K562 (cell line): Measurements from ENCODE around the gene PAFAH1B1. TPM values are rescaled to one million over a fixed set of nuclear protein-coding genes. Genes with fewer than 3 reads are reported as not detected.

Source experiments
- ATAC-seq: fragments of 200-7000 bp; cut with Tn5 transposase; 3 replicates; pipeline ENCODE4 v1.9.1; 2020; ENCODE audit warnings: moderate library complexity
- BruUV-seq: library from RNA; stranded (reverse); fragments of 400-500 nt; replicated peaks from 2 replicates; lab custom pipeline; 2021; lab: Mats Ljungman, UMichigan
- CTCF ChIA-PET: fragments of 300-600 bp; formaldehyde crosslinking; extraction: SDS; loops from one replicate; lab custom pipeline; 2021; ENCODE audit warnings: low intra/inter-chr PET ratio; lab: Yijun Ruan, JAX
- POLR2A ChIA-PET: fragments of 300-600, 350-650 bp; sonication (Branson Sonifier 250); formaldehyde crosslinking; extraction: SDS; loops from one replicate; lab custom pipeline; 2021; ENCODE audit warnings: antibody characterized with exemption, inconsistent platforms; lab: Yijun Ruan, JAX
- DNase-seq, 4 experiments: peaks; one replicate each; pipeline versions ENCODE4 v3.0.0 to v3.0.0-alpha.2; 2011 to 2018; ENCODE audit warnings: low spot score in 3 of 4, mixed read lengths in 3 of 4; ENCODE audit errors: extremely low read depth in 1 of 4
- FAIRE-seq: peaks from 2 replicates; lab custom pipeline; 2011; peaks lifted over from hg19 to GRCh38; lab: Jason Lieb, UNC
- H2AFZ ChIP-seq: 2 replicates; pipeline ENCODE4 v1.6.0; 2011; ENCODE audit warnings: low read depth, low read length, control low read depth, inconsistent platforms
- H3K27ac ChIP-seq: fragments of 200-600 bp; 3 replicates; pipeline ENCODE4 v1.8.0; 2011; ENCODE audit warnings: low read depth, mild to moderate bottlenecking, control low read depth, inconsistent platforms, low read length, moderate library complexity, mixed read lengths; ENCODE audit errors: extremely low read depth
- H3K27me3 ChIP-seq, 2 experiments: fragments of 300-600 bp in 1 of 2; 2 replicates in 1 of 2; 3 replicates in 1 of 2; pipeline versions ENCODE4 v1.6.0 to v1.8.0; 2011; ENCODE audit warnings: inconsistent platforms in 2 of 2, low read length in 2 of 2, mild to moderate bottlenecking in 1 of 2, mixed read lengths in 1 of 2, moderate library complexity in 1 of 2; ENCODE audit not compliant: control insufficient read depth in 2 of 2, insufficient read depth in 2 of 2
- H3K36me3 ChIP-seq: fragments of 300-600 bp; 3 replicates; pipeline ENCODE4 v1.8.0; 2011; ENCODE audit warnings: mild to moderate bottlenecking, low read length, inconsistent platforms; ENCODE audit not compliant: control insufficient read depth, insufficient read depth
- H3K4me1 ChIP-seq, 2 experiments: fragments of 200-600 bp in 1 of 2; replicated peaks in 1 of 2; 2 replicates in 1 of 2; 3 replicates in 1 of 2; pipeline versions ENCODE4 v1.5.1 to v1.8.0; 2011; ENCODE audit warnings: inconsistent platforms in 2 of 2, low read length in 2 of 2, mild to moderate bottlenecking in 1 of 2, mixed read lengths in 1 of 2, moderate library complexity in 1 of 2; ENCODE audit not compliant: control insufficient read depth in 2 of 2, insufficient read depth in 2 of 2
- H3K4me2 ChIP-seq: 2 replicates; pipeline ENCODE4 v1.6.1; 2011; ENCODE audit warnings: low read length, control low read depth, inconsistent platforms, mixed read lengths; ENCODE audit not compliant: insufficient read depth
- H3K4me3 ChIP-seq: fragments of 200-600 bp; sonication (generic), shearing (Covaris generic); 2 replicates; pipeline ENCODE4 v1.5.1; 2016; ENCODE audit warnings: control low read depth, inconsistent platforms
- H3K79me2 ChIP-seq: fragments of 200-600 bp; 3 replicates; pipeline ENCODE4 v1.8.0; 2011; ENCODE audit warnings: low read length, inconsistent platforms; ENCODE audit not compliant: control insufficient read depth, insufficient read depth
- H3K9ac ChIP-seq, 2 experiments: 2 replicates each; pipeline versions ENCODE4 v1.6.0 to v1.6.1; 2011; ENCODE audit warnings: low read depth in 2 of 2, low read length in 2 of 2, control low read depth in 1 of 2, inconsistent platforms in 1 of 2, mild to moderate bottlenecking in 1 of 2, mixed read lengths in 1 of 2; ENCODE audit not compliant: insufficient read depth in 1 of 2
- H3K9me1 ChIP-seq: one replicate; pipeline ENCODE4 v1.6.0; 2011; ENCODE audit warnings: inconsistent platforms, mild to moderate bottlenecking, low read length, moderate library complexity; ENCODE audit not compliant: control insufficient read depth, insufficient read depth
- H3K9me3 ChIP-seq: replicated peaks from 2 replicates; pipeline ENCODE4 v1.5.1; 2011; ENCODE audit warnings: low read depth, low read length, inconsistent platforms; ENCODE audit not compliant: control insufficient read depth, insufficient read depth
- H4K20me1 ChIP-seq: replicated peaks from 2 replicates; pipeline ENCODE4 v1.6.1; 2011; ENCODE audit warnings: low read length, inconsistent platforms, mixed read lengths; ENCODE audit not compliant: control insufficient read depth, insufficient read depth
- HDGF ChIP-seq: fragments of 450-650 bp; IDR thresholded peaks from 2 replicates; pipeline ENCODE4 v1.6.1; 2016
- KLF10 ChIP-seq: fragments of 250-450 bp; sonication (Bioruptor Pico); IDR thresholded peaks from 2 replicates; pipeline ENCODE4 v1.6.1; 2021; ENCODE audit warnings: matching md5 sums
- MTA1 ChIP-seq: fragments of 450-650 bp; IDR thresholded peaks from 2 replicates; pipeline ENCODE4 v1.6.1; 2017; ENCODE audit warnings: borderline replicate concordance
- TARDBP ChIP-seq: fragments of 450-650 bp; IDR thresholded peaks from 2 replicates; pipeline ENCODE4 v1.6.1; 2016
- ZNF263 ChIP-seq: sonication (generic); formaldehyde crosslinking; IDR thresholded peaks from 2 replicates; pipeline ENCODE4 v1.8.0; 2022; ENCODE audit warnings: mild to moderate bottlenecking, missing genetic modification reagents, borderline replicate concordance
- ZNF76 ChIP-seq: fragments of 250-450 bp; sonication (Bioruptor Pico); IDR thresholded peaks from 2 replicates; pipeline ENCODE4 v1.4.0; 2020; ENCODE audit warnings: mild to moderate bottlenecking, moderate library complexity, borderline replicate concordance
- WGBS: fragments of 100-300 bp; shearing (Covaris generic); methylation state at CpG from one replicate; pipeline ENCODE4 v1.1.6; 2016; ENCODE audit warnings: low coverage, mixed read lengths; ENCODE audit not compliant: insufficient coverage; ENCODE audit errors: missing lambda C conversion rate; 5-methylcytosine and 5-hydroxymethylcytosine counted together
- in situ Hi-C: fragments of 300-500 bp; cut with MboI; formaldehyde crosslinking; loops from 4 replicates; pipeline ENCODE4 v1.15.0; 2018; ENCODE audit warnings: inconsistent platforms, mixed read lengths
- intact Hi-C: fragments of 100-400 bp; cut with micrococcal nuclease; formaldehyde crosslinking; loops from 2 replicates; pipeline ENCODE4 v1.14.2; 2022
- polyA plus RNA-seq, 8 experiments: library from polyadenylated mRNA; depleted of rRNA in 4 of 8; stranded (reverse) in 5 of 8; unstranded in 3 of 8; fragments of >200 nt; fragmentation: Nextera tagmentation in 2 of 8; fragmentation: Illumina TruSeq in 1 of 8; extraction: Ambion mirVana in 2 of 8; extraction: Trizol in 1 of 8; gene quantifications; 2 replicates each; pipeline versions ENCODE4 v1.2.1 to v1.2.3, GENCODE V29; 2011 to 2014; ENCODE audit warnings: inconsistent platforms in 1 of 8, missing spikeins in 1 of 8
- total RNA-seq, 7 experiments: library from RNA; depleted of rRNA in 6 of 7; stranded (reverse); fragments of >200 nt in 6 of 7; fragmentation: Illumina TruSeq in 2 of 7; extraction: Trizol in 2 of 7; gene quantifications; 2 replicates each; pipeline versions ENCODE4 v1.2.1 to v1.2.3, GENCODE V29; 2011 to 2021; ENCODE audit warnings: low replicate concordance in 1 of 7
- TF ChIP-seq, protein P1 (sequence below): fragments of 250-450 bp; sonication (Bioruptor Pico); IDR thresholded peaks from 2 replicates; pipeline ENCODE4 v1.8.0; 2021; ENCODE audit warnings: mild to moderate bottlenecking, moderate library complexity
- TF ChIP-seq, protein P2 (sequence below): sonication (generic); formaldehyde crosslinking; IDR thresholded peaks from 2 replicates; pipeline ENCODE4 v1.8.0; 2022; ENCODE audit warnings: missing genetic modification reagents, mild to moderate bottlenecking, borderline replicate concordance

PAFAH1B1 gene
- total and polyA plus RNA-seq, 9 of the 15 experiments (the other 6 are each of a cell fraction or from before 2014, with no cell fraction given), result 23.3 to 66.4 (median 40.2) TPM

- Histone ChIP-seq H3K36me3 (peaks cover 42% of the 10 kb centered on the region; the same call in 1 of the 3 replicates), H3K27ac (peak overlapping the region; percentile 80), H3K27me3 (no peaks in the 10 kb centered on the region), H3K4me3 (peak overlapping the region; percentile 70), H2AFZ (no peak overlapping the region), H3K4me2 (peak overlapping the region; percentile 96), H3K4me1 (peaks cover 16 to 58% of the 10 kb centered on the region in 2 experiments; a peak in 4 of 5 replicates), H3K9ac (peak overlapping the region; percentile 67 to 99), H3K9me3 (no peaks in the 10 kb centered on the region), H3K9me1 (peaks cover 5% of the 10 kb centered on the region), H4K20me1 (peaks cover 20% of the 10 kb centered on the region), H3K79me2 (peaks cover 76% of the 10 kb centered on the region)
- intact Hi-C loops, result no loop called here
- peak; percentile 29 for ATAC-seq
- TF ChIP-seq, protein P1, sequence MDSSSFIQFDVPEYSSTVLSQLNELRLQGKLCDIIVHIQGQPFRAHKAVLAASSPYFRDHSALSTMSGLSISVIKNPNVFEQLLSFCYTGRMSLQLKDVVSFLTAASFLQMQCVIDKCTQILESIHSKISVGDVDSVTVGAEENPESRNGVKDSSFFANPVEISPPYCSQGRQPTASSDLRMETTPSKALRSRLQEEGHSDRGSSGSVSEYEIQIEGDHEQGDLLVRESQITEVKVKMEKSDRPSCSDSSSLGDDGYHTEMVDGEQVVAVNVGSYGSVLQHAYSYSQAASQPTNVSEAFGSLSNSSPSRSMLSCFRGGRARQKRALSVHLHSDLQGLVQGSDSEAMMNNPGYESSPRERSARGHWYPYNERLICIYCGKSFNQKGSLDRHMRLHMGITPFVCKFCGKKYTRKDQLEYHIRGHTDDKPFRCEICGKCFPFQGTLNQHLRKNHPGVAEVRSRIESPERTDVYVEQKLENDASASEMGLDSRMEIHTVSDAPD (CRISPR knock-in tag), result no peak
- TF ChIP-seq HDGF (0 out of 2 replicates have a peak, but pooled peaks have one; percentile 42), ZNF263 (no peak), TARDBP (no peak), MTA1 (no peak), KLF10 (CRISPR knock-in tag) (no peak), ZNF76 (no peak)
- TF ChIP-seq, protein P2, sequence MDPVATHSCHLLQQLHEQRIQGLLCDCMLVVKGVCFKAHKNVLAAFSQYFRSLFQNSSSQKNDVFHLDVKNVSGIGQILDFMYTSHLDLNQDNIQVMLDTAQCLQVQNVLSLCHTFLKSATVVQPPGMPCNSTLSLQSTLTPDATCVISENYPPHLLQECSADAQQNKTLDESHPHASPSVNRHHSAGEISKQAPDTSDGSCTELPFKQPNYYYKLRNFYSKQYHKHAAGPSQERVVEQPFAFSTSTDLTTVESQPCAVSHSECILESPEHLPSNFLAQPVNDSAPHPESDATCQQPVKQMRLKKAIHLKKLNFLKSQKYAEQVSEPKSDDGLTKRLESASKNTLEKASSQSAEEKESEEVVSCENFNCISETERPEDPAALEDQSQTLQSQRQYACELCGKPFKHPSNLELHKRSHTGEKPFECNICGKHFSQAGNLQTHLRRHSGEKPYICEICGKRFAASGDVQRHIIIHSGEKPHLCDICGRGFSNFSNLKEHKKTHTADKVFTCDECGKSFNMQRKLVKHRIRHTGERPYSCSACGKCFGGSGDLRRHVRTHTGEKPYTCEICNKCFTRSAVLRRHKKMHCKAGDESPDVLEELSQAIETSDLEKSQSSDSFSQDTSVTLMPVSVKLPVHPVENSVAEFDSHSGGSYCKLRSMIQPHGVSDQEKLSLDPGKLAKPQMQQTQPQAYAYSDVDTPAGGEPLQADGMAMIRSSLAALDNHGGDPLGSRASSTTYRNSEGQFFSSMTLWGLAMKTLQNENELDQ (CRISPR knock-in tag), result no peak
- peak; percentile 61 for FAIRE-seq
- in situ Hi-C loops, result no loop called here
- BruUV-seq, result TSS peak; percentile 57
- WGBS, result 6% methylated on average over 11 of the region's 16 CpGs
- ChIA-PET POLR2A (interaction anchor here (0.6 to 1.4 kb wide), 2 partner anchors 10 to 86 kb away, joined by 3 to 5 read pairs; no protein-coding TSS in a partner anchor), CTCF (no interaction called here)
- DNase-seq, result peak in 1 of 4 experiments; percentile 28
Measured at GRCh38 chr17:2710071-2710802, 116.8 kb downstream of the PAFAH1B1 start.
